COLO829 (cell line): ENCODE results near the gene NUDT1.

Experiments
- DNase-seq: peaks from one replicate; pipeline ENCODE4 v3.0.0; 2012; ENCODE audit warnings: low spot score

NUDT1 gene

DNA sequence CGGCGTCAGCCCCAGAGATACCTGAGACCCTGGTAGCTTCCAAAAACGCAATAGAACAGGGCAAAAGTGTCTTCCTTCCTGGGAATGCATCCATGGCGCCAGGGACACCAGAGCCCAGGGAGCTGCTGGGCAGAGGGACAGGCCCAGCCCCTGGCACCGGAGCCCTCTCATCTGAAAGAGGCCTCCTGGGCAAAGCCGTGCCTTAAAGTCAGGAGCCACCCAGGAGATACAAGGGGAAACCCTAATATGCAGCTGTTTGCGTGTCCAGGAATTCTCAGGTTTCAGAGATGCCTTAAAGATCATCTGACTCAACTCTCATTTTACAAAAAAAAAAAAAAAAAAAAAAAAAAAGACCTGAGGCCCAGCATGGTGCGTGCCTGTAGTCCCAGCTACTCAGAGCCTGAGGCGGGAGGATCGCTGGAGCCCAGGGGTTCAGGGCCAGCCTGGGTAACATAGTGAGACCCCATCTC is 28.0 kb downstream of the NUDT1 start:
- no peak for DNase-seq

DNA sequence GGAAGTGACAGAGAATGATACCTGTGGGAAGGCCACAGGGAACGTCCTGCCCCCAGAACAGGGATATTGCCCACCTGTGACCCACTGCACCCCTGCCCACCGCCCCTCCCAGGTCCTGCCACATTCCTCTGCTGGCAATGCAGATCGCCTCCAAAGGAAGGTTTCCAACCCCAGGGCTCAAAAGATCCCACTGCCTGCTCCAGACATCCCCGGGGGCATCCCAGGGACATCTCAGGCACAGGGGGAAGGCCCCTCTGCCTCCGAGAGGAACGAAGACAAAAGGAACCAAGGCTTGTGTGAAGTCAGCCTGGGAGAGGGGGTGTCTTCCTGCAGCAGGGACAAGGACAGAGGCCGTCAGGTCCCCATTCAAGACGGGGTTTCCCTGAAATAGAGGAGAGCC is 28.5 kb downstream of the NUDT1 start:
- no peak for DNase-seq

DNA sequence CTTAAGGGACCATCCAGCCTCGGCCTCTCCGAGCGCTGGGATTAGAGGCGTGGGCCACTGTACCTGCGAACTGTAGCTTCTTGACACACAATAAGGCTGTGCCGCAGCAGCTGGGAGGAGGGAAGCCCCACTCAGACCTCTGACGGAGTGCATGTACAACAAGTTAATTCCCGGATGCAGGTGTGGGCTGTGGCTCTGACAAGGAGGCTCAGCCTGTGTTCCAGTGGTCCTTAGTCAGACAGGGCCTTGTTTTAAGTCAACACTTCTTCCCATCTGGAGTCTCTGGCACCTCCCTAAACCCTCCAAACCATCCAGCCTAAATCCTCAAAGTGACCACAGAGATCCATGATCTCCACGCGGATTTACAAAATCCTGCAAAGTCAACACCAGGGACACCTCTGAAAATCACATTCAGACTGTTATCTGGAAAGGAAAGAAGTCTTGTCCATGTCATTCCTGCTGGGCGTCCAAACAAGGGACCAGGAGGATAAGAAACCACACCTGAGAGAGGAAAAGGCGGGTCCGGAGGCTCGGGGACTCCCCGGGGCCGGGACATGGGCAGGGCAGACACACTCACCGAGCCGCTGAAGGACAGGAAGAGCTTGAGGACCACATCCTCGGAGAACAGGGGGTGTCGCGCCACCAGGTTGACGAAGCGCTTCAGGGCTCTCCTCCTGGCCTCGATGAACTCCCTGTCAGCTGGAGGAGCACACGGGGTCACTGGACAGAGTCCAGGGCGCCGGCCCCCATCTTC is 29.4 kb downstream of the NUDT1 start:
- DNase-seq, result no peak

DNA sequence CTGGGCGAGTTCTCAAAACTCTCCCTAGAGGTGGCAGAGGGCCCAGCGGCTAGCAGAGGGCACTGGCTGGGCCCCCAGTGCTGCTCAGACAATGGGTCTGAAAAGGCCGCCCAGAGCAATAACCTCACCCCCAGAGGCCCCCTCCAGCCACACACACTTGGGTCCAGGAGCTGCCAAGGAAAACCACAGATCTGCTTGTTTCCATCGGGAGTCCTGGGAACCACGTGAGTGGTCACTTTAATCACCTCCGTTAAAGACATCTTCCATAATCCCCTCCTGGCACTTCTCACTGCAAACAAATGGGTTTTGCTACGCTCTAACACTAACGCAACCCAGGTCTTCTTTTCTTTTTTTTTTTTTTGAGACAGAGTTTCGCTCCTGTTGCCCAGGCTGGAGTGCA is 30.0 kb downstream of the NUDT1 start:
- no peak for DNase-seq

DNA sequence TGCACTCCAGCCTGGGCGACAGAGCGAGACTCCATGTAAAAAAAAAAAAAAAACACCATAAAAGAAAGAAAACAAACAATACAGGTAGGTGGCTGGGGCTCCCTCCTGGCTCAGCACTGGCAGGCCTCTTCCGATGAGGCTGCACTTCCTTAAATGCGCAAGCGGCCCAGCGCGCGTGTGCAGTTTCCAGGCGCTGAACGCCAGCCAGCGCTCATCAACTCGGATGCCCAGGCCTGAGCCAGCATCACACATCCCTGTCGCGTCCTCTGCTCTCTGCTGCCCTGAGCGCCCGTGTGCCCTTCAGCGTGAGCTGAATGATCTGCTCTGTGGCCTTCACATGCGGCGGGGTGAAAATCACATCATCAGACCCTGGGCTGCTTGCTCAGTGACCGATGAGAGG is 31.8 kb downstream of the NUDT1 start:
- no peak for DNase-seq

DNA sequence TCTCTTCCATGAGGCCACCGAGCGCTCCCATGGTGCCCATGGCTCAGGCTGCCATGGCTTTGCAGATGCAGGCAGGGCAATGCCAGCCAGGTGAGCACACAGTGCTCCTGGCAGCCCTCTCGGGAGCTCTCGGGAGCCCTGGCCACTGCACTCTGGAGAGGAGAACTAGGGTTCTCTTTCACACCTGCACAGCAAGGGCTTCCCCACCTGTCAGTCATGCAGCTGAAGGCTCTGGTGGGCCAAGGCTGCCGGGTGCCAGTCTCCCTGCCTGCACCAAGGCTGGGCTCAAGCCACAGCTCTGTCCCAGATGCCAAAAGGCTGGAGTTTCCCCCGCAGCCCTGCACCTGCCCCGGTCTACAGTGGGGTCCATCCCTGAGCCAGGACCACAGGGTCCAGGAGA is 32.6 kb downstream of the NUDT1 start:
- DNase-seq, result no peak

DNA sequence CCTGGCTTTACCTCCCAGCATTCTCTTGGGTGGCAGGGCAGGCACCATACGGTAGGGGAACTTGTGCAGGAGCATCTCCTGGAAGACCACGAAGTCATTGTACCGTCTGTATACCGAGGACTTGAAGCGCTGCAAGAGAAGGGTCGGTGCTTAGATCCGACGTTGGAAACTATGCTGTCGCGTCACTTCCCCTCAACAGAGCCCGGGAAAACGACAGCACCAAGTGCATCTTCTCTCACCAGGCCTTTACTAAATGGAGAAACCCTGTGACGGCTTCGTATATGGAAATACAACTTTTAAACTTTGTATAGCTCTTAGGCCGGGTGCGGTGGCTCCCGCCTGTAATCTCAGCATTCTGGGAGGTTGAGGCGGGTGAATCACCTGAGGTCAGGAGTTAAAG is 33.1 kb downstream of the NUDT1 start:
- no peak for DNase-seq

DNA sequence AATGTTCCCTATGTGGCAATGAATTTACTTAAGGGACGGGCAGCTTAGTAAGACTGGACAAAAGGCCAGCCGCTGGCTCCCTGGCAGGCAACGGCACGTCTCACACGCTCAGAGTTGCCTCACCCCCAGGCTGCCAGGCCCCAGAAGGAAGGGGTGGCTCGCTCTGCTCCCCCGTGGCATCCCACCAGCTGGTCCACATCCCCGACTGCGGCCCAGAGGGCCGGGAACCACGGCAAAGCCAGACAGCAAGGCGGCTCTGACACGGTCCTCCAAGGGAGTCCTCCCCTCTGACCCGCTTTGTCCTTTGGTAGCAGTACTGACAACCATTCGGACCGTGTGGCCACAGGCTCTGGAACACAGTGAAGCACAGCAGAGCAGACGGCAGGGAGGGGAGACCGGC is 34.1 kb downstream of the NUDT1 start:
- no peak for DNase-seq

DNA sequence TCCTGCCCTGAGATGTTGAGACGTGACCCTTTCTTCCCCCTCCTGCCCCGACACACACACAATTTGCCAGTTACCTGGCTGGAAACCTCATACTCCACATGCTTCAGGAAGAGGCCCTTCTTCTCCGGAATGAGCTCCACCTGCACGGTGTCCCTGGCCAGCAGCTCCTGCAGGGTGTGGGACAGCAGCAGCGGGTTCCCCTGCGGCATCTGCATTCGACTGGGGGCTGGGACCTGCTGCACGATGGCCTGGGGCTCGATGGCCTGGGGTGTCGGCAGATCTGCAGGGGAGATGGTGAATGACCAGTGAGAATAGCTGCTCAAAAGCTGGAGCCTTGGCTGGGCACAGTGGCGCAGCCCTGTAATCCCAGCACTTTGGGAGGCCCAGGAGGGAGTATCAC is 36.0 kb downstream of the NUDT1 start:
- DNase-seq, result no peak

DNA sequence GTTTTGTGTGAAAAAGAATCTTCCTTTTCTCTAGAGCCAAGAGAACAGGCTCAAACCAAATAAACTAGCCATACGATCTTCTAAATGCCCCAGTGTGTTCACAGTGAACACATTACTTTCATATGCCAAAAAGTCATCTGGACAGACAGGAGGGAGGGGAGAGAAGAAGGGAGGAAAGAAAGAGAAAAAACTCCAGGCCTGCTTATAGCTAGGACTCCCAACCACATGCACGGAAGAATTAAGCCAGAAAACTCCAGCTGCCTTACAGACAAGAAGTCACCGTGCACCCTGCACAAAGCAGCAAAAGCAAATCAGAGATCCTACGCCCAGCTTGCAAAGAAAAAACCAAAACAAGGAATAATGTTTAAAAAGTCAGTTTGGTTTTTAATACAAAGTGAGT is 37.9 kb downstream of the NUDT1 start:
- no peak for DNase-seq

DNA sequence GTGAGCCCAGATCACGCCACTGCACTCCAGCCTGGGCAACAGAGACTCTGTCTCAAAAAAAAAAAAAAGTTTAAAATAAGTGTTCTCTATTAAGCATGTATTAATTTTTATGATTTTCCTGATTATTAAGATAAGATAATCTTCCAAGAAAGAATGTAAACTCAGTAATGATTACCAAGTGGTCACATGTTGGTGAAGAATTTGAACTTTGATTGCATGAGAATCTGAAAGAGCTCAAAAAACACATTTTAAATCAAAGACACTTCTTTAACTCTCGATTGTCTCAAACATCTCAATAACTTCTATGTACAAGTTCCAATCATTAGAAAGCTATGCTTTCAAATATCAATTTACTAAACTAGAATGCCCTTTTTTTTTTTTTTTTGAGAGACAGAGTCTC is 38.4 kb downstream of the NUDT1 start:
- no peak for DNase-seq

DNA sequence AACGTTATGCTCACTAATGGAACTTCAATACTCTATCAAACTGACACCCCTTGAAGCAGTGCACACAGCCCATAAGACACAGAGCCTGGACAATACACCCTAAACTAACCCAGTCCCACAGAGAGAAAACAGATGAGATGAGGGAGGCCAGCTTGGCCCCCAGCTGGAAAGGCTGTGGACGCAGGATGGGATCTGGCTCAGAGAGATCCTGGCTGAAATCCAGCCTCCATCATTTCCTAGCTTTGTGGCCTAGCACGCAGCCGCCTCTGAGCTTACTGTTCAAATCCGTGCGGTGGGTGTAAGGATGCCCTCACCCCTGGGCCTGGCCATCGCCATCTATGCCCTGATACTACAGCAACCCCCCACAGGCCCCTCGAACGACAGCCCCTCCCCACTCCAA is 39.5 kb downstream of the NUDT1 start:
- DNase-seq, result no peak

DNA sequence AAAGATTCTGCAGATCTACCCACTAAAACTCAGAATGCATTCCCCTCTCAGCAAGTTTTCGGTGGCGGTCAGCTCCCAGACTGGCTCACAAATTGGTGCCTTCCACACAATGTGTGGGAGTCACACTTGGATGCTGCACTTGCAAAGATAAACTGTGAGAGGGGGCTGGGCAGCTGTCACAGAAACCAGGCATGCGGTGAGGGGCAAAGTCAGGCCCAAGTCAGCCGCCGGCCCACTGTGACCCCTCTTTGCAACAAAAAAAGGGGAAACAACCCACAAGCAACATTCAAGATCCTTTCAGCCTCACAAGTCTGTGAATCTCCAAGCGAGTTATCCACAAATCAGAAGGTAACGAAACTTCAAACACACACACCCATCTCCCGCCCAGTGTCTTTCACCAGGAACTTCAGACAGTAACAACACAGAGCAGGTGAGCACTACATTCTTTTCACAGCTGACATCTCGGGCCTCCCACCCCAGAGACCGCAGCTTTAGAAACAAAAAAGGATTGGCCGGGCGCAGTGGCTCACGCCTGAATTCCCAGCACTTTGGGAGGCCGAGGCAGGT is 40.2 kb downstream of the NUDT1 start:
- DNase-seq, result no peak

DNA sequence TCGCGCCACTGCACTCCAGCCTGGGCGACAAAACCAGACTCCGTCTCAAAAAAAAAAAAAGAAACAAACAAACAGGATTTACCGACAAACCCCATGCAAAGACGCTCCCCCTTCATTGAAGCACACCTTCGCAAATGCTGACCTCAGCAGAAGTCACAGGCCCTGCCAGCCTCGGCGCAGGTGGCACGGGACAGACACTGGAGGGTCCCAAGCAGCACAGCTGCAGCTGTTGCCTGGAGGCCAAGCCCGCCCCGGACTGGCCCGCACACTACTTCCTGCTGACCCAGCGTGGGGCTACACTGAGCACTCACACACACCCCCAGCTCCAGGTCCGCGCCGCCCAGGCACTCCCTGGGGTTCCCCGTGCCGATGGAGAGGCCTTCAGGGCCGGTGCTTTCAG is 41.0 kb downstream of the NUDT1 start:
- DNase-seq, result no peak

DNA sequence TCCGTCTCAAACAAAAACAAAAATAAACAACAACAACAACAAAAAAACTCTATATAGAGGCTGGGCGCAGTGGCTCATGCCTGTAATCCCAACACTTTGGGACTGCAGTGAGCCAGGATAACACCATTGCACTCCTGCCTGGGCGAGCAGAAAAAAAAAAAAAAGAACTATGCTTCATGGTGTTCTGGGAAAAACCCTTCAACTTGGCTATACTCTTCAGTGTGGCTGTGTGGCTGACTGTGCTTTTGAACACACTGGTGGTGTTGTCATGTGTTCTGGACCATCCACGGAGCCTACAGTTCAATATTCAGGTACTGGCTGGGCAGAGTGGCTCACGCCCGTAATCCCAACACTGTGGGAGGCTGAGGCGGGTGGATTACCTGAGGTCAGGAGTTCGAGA is 45.7 kb downstream of the NUDT1 start:
- no peak for DNase-seq

DNA sequence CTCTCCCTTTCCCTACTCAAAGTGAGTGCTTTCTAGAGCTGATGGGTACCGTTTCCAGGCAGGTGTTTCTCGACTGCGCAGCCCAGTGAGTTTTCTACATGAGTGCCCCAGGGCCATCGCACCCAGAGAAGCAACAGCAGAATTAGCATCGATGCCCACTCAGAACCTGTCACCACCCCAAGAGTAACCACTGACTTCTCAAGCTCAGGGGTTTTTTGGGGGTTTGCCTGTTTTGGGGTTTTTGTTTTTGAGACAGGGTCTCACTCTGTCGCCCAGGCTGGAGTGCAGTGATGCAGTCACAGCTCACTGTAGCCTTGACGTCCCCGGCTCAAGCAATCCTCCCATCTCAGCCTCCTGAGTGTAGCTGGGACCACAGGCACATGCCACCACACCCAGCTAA is 46.5 kb downstream of the NUDT1 start:
- DNase-seq, result no peak

DNA sequence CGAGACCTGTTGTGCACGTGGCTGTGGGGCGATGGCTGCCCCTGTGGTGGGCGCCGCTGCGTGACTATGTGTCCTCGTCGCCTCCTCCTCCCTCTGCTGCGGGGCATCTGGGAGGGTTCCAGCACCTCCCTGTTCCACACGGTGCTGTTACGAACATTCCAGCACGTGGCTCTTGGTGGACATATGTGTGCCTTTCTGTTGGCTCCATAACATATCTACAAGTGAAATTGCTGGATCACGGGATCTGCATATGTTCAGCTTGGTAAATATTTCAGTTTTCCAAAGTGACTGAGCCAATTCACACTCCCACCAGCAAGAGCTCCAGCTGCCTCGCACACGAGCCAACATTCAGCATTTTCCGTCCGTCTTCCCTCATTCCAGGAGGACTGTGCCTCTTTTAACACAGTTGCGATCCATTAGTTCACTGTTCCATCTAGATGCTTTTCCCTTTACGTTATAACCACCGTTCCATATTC is 47.1 kb downstream of the NUDT1 start:
- DNase-seq, result no peak

DNA sequence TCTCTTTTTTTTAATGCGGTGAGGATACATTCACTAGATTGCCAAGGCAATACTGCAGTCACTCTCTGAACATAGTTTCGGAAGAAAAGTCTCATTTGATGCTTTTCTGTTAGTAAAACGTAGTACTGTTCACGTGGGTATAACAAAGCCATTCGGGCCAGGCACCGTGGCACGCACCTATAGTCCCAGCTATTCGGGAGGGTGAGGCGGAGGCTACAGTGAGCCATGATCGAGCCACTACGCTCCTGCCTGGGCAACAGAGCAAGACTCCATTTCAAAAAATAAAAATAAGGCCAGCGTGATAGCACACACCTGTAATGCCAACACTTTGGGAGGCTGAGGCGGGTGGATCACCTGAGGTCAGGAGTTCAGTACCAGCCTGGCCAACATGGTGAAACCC is 47.6 kb downstream of the NUDT1 start:
- no peak for DNase-seq

DNA sequence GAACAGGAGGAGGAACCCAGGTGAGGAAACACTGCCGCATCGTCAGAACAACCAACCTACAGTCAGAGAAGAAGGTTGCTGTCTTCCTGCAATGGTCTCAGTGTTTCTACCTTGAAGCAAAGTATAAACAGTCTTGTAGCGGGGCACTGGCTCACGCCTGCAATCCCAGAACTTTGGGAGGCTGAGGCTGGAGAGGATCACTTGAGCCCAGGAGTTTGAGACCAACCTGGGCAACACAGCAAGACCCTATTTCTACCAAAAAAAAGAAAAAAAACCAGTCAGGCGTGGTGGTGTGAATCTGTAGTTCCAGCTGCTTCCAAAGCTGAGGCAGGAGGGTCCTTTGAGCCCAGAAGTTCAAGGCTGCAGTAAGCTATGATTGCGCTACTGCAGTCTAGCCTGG is 48.9 kb downstream of the NUDT1 start:
- DNase-seq, result no peak

DNA sequence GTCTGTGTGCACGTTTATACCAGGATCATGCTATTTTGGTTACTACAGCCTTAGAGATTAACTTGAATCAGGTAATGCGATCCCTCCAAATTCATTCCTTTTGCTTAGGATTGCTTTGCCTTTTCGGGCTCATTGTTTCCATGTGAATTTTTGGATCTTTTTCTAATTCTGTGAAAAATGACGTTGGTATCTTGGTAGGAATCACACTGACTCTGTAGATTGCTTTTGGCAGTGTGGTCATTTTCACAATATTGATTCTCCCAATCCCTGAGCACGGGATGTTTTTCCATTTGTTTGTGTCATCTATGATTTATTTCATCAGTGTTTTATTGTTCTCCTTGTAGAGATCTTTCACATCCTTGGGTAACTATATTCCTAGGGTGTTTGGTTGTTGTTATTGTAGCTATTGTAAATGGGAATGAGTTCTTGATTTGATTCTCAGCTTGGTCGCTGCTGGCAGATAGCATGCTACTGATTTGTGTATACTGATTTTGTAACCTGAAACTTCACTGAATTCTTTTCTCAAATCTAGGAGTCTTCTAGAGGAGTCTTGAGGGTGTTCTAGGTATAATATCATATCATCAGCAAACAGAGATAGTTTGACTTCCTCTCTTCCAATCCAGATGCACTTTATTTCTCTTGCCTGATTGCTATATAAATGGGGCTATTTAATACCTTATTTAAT is 54.1 kb downstream of the NUDT1 start:
- no peak for DNase-seq

DNA sequence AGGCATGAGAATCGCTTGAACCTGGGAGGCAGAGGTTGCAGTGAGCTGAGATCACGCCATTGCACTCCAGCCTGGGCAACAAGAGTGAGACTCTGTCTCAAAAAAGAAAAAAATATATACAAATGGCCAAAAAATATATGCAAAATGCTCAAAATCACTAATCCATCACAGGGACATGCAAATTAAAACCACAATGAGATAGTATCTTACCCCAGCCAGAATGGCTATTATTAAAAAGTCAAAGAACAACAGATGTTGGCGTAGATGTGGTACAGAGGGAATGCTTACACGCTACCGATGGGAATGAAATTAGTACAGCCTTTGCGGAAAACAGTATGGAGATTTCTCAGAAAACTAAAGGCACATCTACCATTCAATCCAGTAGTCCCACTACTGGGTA is 54.8 kb downstream of the NUDT1 start:
- DNase-seq, result no peak

DNA sequence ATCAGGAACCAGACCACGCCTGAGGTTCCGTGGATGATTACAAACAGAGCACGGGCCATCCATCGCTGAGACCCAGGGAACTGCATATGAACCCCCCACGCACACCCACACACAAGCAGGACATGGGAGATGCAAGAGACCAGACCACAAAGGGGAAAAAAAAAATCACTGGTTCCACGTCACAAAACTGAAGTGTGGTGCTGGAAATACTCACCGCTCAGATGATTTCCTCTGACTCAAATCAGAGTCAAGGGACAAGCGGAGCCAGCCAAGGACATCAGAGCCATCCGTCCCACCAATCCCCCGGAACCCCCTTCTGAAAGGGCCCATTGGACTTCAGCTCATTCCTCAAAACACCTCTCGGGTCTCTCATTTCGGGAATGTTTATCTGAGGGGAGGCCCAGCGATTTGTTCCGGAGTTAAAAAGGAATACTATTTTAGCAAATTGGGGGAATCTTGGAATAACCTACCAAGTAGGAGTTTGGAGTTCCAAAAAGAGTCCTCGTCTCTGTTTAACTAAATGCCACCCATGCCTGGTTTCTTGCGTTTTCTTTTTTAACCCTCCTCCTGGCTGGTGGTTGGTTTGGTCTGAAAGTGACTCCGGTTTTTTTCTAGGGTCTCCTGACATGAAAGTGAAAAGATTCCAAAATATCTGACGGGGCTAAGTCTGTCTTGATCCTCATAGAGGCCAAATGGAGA is 57.3 kb downstream of the NUDT1 start:
- DNase-seq, result no peak
